Pancreas (tissue), 10 donors: Measurements from ENCODE around the gene DHDDS. TPM values are rescaled to one million over a fixed set of nuclear protein-coding genes. Genes with fewer than 3 reads are reported as not detected.
A peak's percentile ranks its signal among the peaks of the same experiment; 100 is the strongest.

Source experiments
- ATAC-seq, 4 donors: fragments of 200-7000 bp; cut with Tn5 transposase; one replicate each; pipeline versions ENCODE4 v1.8.0 to v1.9.1; 2020; ENCODE audit warnings: mild to moderate bottlenecking in 4 of 4, moderate library complexity in 4 of 4
- DNase-seq, 6 donors: peaks; one replicate each; pipeline ENCODE4 v3.0.0-alpha.2; 2020
- FAIRE-seq: peaks from 2 replicates; lab custom pipeline; 2012; peaks lifted over from hg19 to GRCh38; lab: Jason Lieb, UNC
- H3K27ac ChIP-seq, 4 donors: fragments of 200-600 bp; sonication (generic); 1 replicate in 3 of 4; 2 replicates in 1 of 4; pipeline versions ENCODE4 v1.5.0 to v1.8.0; 2020
- H3K27me3 ChIP-seq, 4 donors: fragments of 200-600 bp; one replicate each; pipeline ENCODE4 v1.8.0; 2021
- H3K36me3 ChIP-seq, 3 donors: fragments of 200-600 bp; sonication (generic) in 1 of 3; one replicate each; pipeline versions ENCODE4 v1.5.0 to v1.8.0; 2020 to 2021
- H3K4me1 ChIP-seq, 3 donors: fragments of 200-600 bp; one replicate each; pipeline ENCODE4 v1.8.0; 2021
- H3K4me3 ChIP-seq, 4 donors: fragments of 200-600 bp; sonication (generic) in 2 of 4; one replicate each; pipeline versions ENCODE4 v1.5.0 to v1.8.0; 2020 to 2021
- H3K9me3 ChIP-seq, 4 donors: fragments of 200-600 bp; one replicate each; pipeline ENCODE4 v1.8.0; 2021
- CTCF ChIP-seq, 4 donors: fragments of 200-600 bp; sonication (generic) in 3 of 4; IDR thresholded peaks; one replicate each; pipeline versions ENCODE4 v1.5.0 to v1.8.0; 2021; ENCODE audit warnings: antibody characterized with exemption in 4 of 4
- WGBS, 2 donors: extraction: QIAGEN DNeasy Blood & Tissue Kit; methylation state at CpG; one replicate each; pipeline ENCODE4 v1.1.7; 2013; 5-methylcytosine and 5-hydroxymethylcytosine counted together
- intact Hi-C, 3 donors: fragments of 100-400 bp; cut with DNase I; formaldehyde crosslinking; loops; one replicate each; pipeline versions ENCODE4 v1.11.1 to v1.14.2; 2022
- polyA plus RNA-seq, 2 donors: library from polyadenylated mRNA; stranded (reverse); fragments of 200-250 nt; gene quantifications; one replicate each; pipeline ENCODE4 v1.2.3, GENCODE V29; 2013
- total RNA-seq, 6 donors: library from RNA; stranded (reverse); fragmentation: NEBNext Ultra II Directional in 4 of 6; extraction: Animal tissue kit (Norgen Biotek cat#: 25700) in 4 of 6; gene quantifications; one replicate each; pipeline versions ENCODE4 v1.2.1 to v1.2.4, GENCODE V29; 2021 to 2023
- donor health status: healthy with polysubstance abuse.
- donor health status: DM: no; HTN: no; CAD: no; lungs with moderate emphysema.
- donor health status: DM: no; HTN: no; CAD: no.
- donor health status: control.
- donor health status: control.
- donor health status: Bipolar disorder and iron deficiency.
- donor health status: DM: yes; HTN: yes; CAD: no.
- donor health status: DM: no; HTN: no; CAD: no.
- donor health status: DM: no; HTN: no; CAD: no.
- donor health status: DM: yes; HTN: yes; CAD: no.

Gene DHDDS
- total and polyA plus RNA-seq, 8 donors, result 15.0 to 24.5 (median 19.8) TPM

- intact Hi-C loops, result no loop called here
- FAIRE-seq, result no peak
- no peaks in the 10 kb centered on the region for H3K27me3 ChIP-seq
- no peak for DNase-seq
- peaks cover 0 to 39% (median 10%) of the 10 kb centered on the region in 3 donors for H3K36me3 ChIP-seq
- no peak overlapping the region for H3K27ac ChIP-seq
- H3K4me3 ChIP-seq, result no peak overlapping the region
- no peak for ATAC-seq
- H3K4me1 ChIP-seq, result peaks cover 7 to 17% (median 10%) of the 10 kb centered on the region in 3 donors
- 89 to 92% methylated on average over 3 of the region's 3 CpGs for WGBS, 2 donors
- H3K9me3 ChIP-seq, result no peaks in the 10 kb centered on the region
- no peak for TF ChIP-seq CTCF (IDR thresholded peaks at IDR 0.05)
These were observed 46.0 kb downstream of the DHDDS start for GRCh38 chr1:26478159-26478558.

GRCh38 chr1:26478988-26479387 lies 46.9 kb downstream of the DHDDS start:
- FAIRE-seq (no peak), DNase-seq (no peak), ATAC-seq (no peak)
- no peaks in the 10 kb centered on the region for H3K9me3 ChIP-seq
- H3K4me1 ChIP-seq, result peaks cover 3 to 8% (median 3%) of the 10 kb centered on the region in 3 donors
- no peak overlapping the region for H3K27ac ChIP-seq
- peaks cover 0 to 33% (median 7%) of the 10 kb centered on the region in 3 donors for H3K36me3 ChIP-seq
- intact Hi-C loops, result no loop called here
- no peak overlapping the region for H3K4me3 ChIP-seq
- no peak for TF ChIP-seq CTCF (IDR thresholded peaks at IDR 0.05)
- H3K27me3 ChIP-seq, result no peaks in the 10 kb centered on the region
- WGBS, 2 donors, result 95 to 97% methylated on average over 6 of the region's 6 CpGs

- WGBS, 2 donors, result 91 to 93% methylated on average over 2 of the region's 2 CpGs
- H3K27me3 ChIP-seq, result no peaks in the 10 kb centered on the region
- ATAC-seq (no peak), FAIRE-seq (no peak), DNase-seq (no peak)
- no peak overlapping the region for H3K4me3 ChIP-seq
- TF ChIP-seq CTCF (IDR thresholded peaks at IDR 0.05), result no peak
- H3K4me1 ChIP-seq, result no peaks in the 10 kb centered on the region
- intact Hi-C loops, result no loop called here
- H3K27ac ChIP-seq, result no peak overlapping the region
- no peaks in the 10 kb centered on the region for H3K9me3 ChIP-seq
- peaks cover 0 to 5% (median 0%) of the 10 kb centered on the region in 3 donors for H3K36me3 ChIP-seq
These were observed 50.8 kb downstream of the DHDDS start for GRCh38 chr1:26482921-26483320.

GRCh38 chr1:26483980-26484379 lies 51.9 kb downstream of the DHDDS start:
- Histone ChIP-seq H3K4me1 (no peaks in the 10 kb centered on the region), H3K36me3 (peaks cover 0 to 4% (median 0%) of the 10 kb centered on the region in 3 donors), H3K9me3 (no peaks in the 10 kb centered on the region), H3K27me3 (no peaks in the 10 kb centered on the region), H3K4me3 (no peak overlapping the region), H3K27ac (no peak overlapping the region)
- no peak for ATAC-seq
- WGBS, 2 donors, result 78 to 84% methylated on average over 2 of the region's 2 CpGs
- intact Hi-C loops, result no loop called here
- no peak for FAIRE-seq
- DNase-seq, result no peak
- no peak for TF ChIP-seq CTCF (IDR thresholded peaks at IDR 0.05)

- H3K9me3 ChIP-seq, result no peaks in the 10 kb centered on the region
- H3K36me3 ChIP-seq, result no peaks in the 10 kb centered on the region
- WGBS, 2 donors, result 83 to 84% methylated on average over 4 of the region's 4 CpGs
- ATAC-seq (no peak), DNase-seq (peak in 1 of 6 donors; percentile 14), FAIRE-seq (no peak)
- no peak overlapping the region for H3K4me3 ChIP-seq
- no peaks in the 10 kb centered on the region for H3K27me3 ChIP-seq
- no peak overlapping the region for H3K27ac ChIP-seq
- H3K4me1 ChIP-seq, result no peaks in the 10 kb centered on the region
- intact Hi-C loops, result no loop called here
- TF ChIP-seq CTCF (IDR thresholded peaks at IDR 0.05), result no peak
These were observed 58.0 kb downstream of the DHDDS start for GRCh38 chr1:26490155-26490554.
